Activated T-cell treated with anti-CD3 and anti-CD28 coated beads for 24 hours (primary cell): Measurements from ENCODE around the gene POLG.

ENCODE experiments used
- DNase-seq: peaks from one replicate; pipeline ENCODE4 v3.0.0-alpha.2; 2020; ENCODE audit warnings: low read depth

Gene POLG

DNA sequence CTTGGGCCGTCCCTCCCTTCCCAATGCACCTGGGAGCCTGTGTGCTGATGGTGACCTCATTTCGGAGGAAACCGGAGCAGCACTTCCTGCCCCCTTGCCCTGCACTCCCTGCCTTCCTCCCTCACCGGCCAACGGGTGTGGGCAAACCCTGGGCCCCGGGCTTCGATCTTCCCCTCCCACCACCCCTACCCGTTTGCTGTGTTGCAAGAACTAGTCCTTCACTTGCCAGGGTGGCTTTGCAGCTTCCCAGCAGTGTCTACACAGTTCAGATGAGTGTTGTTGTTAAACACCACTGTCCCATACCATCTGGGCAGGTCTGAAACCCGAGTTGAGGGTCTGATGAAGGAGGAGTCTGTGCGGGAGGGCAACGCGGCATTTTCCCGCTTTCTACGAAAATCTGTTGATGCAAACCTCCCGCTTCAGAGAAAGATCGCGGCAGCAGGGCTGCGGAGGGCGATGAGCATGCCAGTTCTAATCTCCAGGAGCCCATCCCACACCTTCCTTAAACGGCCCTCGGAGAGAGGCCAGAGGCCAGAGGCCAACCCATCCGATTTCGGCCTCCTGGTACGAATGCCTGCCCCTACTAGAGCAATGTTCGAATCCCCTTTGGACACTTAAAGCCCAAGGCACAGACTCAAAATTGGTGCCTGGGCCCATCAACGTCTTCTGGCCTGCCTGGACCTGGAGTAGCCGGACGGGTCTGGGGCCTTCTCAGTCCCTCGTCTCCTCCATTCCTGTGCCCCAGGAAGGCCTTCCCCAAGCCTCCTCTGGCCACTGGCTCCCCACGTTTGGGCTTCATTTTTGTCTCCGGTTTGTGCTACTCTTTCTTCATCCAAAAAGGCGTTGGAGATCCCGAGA lies 35.7 kb upstream of the POLG start:
- DNase-seq, result no peak

DNA sequence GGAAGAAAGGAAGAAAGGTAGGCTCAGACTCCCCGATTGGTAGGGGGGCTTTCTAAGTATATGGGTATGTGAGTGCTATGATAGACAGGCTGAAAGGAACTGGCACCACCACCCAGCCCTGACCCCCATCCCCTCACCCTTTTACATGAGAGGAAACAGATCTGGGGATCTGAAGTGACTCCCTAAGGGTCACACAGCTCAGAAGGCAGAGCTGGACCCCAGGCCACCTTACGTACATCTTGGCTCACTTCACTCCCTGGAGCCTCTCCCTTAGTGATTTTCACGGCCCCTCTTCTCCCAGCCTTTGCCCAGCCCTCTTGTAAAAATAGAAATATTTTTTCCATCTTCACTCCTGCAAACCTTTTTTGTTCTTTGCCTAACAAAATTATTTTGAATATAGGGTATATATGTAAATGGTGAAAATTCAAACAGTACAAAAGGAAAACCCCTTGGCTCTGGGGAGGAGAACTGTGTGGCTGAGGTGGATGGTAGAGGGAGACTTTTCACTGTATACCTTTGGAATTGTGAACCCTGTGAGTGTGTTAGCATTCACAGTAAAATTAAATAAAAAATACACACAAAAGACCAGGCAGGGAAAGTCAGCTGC lies 34.8 kb upstream of the POLG start:
- no peak for DNase-seq

DNA sequence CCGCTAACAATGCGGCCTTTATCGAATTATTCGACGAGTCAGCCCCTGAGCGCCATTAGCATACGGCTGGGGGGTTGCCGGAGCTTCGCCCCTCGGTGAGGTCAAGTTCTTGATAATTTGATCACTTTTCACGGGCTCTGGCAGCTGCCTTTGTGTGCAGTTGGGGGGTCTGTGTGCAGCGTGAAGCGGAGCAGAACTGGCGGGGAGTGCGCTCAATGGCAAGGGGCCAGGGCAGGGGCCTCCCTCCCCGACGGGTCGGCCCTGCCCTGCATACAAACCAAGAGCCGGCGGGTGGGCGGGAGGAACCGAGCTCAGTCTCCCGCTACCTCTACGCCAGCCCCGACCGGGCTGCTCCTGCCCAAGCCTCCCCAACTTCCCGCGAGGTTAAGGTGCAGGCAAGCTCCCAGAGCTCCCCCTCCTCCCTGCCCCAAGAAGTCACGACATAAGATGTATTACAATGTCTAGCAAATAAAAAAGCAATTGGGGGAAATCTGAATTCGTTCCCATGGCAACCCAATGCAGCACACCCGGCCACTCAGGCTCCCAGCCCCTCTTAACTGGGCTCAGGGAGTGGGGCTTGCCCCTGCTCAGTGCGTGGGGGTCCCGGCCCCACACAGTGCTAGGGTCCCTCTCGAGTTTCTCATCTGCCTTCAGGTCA lies 34.1 kb upstream of the POLG start:
- no peak for DNase-seq

DNA sequence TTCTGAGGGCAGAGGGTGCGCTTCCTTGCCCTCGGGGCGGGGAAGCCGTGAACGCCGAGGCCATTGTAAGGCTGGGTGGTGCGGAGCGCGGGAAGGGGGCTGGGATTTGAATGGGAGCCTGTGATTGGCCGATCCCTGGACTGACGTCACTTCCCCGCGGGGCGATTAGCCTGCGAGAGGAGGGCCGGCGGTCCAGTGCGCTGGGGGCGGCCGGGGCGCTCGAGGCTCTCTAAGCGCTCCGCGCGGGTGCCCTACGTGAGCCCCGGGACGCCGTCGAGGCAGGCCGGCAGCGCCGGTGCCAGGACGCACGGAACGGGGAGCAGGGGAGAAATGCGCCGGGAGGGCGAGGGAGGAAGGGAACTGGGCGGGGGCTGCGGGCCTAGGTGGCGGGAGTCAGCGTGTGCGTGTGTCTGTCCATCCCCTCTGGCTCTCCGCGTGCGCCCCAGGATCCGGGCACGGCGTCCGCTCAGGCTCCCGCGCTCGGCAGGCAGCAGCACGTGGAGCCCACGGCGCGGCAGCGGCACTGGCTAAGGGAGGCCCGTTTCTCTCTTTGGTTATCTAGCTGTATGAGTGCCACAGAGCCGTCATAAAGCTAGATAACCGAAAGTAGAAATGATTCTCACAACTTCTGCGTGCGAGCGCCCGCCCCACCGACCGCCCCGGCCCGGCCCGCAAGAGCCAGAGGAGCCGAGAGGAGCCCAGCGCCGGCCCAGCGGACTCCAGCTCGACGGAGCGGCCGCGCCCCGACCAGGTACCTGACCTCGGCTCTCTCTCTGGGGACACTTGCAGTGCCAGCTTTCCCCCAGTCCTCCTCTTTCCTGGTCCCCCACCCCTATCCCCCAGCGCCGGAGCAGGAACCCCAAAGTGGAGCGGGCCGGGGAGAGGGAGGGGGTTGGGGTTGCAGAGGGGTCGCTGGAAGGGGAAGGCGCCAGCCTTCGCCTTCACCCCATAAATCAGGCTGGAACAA lies 33.1 kb upstream of the POLG start:
- no peak for DNase-seq

DNA sequence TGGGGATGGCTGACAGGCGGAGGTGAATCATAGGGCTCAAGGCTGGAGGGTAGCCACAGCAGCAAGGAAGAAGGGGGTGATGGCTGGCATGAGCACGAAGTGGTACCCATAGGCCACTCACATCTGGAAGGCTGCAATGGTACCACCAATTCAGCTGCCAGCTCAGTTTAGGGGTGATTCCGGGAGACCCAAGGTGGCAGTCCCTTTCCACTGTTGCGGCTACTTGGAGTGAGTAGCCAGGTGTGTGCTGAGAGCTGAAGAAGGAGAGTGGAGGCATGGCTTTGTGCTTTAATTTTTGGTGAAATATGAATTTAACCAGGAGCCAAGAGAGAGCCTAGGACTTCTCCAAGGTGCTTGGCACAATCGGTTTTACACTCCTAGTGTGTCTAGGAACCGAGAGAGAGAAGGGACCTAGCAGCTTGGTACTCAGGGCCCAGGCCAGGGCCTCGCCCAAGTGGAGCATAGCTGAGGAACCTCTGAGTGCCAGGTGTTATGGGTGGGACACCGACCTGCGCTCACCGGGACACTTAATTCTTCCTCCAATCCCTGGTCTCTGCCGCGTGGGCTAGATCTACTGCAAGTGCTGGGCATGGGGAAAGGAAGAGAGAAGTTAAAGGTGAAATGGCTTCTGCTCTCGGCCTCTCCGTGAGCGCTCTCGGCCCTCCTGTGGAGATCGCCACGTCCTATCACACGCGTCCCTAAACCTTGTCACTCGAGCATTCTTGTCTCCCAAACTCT lies 32.2 kb upstream of the POLG start:
- no peak for DNase-seq

DNA sequence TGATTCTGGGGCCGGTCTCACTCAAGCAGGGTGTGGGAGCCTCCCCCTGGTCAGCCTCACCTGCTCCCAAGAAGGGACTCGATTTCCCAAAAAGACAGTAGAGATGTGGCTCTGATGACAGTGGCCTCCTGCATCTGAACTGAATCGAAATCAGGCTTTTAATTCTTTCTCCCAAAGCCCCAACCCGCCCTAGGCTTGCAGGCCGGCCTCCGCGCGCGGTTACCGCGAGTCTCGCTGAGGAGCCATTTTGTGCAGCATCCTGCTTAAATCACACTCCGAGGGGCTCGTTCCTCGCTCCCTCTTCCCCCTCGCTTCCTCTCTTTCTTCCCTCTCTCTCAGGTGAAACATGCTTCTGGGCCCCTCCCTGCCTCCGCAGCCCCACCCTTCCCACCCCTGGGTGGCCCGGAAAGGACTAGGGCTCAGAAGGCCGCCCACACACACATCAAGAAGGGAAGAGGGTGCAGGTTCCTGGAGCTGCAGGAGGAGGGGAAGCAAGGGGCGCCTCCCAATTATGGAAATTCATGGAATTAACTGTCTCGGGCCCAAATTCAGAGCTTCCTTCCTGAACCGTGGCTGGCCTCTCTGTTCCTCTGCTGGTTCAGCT lies 30.9 kb upstream of the POLG start:
- DNase-seq, result no peak

DNA sequence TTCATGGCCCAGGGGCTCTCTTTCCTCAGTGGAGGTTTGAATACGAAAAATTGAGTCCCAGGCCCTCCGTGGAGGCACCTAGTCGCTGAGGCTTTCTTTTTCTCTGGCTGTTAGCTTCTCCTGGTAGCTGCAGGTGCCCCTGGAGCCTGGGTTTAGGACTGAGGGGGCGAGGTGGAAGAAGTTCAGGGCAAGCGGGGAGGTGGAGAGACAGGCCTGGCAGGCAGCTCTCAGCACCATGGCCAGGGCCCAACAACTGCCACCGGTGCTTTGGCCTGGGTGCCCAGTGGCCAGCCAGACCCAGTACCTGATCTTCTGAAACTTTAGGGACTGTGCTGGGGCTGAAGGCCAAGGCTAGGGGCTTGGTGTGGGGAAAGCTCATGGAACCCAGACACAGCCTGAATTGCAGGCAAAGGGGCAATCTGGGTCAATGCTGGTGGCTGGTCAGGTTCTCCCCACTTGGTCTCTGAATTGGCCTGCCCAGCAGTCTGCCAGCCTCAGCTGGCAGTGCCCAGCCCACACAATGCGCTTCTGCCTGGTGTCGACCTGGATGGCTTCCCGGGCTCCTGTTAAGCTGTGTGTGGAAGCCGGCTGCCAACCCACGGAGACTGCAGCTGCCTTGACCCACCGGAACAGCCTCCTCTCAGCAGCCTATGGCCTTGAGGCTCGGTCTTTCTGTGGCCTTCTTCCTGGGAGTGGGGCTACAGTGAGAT lies 30.3 kb upstream of the POLG start:
- DNase-seq, result no peak

DNA sequence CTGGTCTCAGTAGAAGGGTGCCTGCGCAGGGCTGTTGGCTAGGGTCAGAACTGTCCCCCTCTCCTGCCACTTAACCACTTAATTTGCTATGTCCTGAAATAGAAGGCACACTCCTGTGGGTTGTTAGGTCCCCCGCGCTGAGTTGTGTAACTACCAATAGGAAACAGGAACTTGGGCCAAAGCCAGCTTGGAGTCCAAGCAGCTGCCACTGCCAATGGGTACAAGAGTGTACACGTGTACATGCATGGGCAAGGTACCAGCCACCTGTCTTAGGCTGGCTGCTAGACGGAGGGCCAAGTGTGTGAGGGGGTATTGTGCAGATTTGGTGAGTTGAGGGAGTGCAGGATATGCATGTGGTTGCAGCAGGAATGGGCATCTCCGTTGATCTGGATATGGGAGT lies 29.7 kb upstream of the POLG start:
- no peak for DNase-seq

DNA sequence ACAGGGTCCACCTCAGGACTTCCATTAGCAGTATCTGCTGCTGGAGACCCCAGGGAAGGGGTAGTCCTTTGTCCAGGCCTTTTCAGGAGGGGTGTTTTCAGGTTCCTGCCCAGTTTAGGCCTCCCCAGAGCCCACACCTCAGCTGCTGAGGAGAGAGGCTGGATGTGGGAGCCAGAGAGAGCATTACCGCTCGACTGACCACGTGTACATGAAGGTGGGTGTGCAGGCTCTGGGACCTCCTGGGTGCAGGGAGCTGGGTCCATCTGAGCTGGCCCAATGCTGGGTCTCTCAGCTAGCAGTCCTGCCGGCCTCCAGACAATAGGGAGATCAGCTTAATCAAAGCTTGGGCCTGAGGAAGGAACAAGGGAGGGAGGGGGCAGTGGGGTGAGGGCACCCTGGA lies 29.1 kb upstream of the POLG start:
- no peak for DNase-seq

DNA sequence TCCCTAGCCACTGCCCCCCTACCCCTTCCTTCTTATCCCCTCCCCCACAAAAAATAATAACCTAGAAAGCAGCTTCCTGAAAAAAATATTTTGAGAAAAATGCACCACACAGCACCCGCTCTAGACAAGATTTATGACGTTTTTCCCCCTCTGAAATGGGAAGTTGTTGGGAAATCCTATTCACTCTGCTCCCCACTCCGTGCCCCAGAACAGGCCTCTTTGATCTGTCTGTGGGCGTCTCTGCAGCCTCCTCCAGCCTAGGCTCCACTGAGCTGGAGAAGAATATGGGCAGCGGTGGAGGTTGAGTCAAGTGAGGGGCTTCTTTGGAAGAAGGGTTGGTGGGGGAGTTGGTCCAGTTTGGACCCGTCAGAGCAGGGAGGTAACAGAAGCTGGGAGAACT lies 28.5 kb upstream of the POLG start:
- DNase-seq, result no peak

DNA sequence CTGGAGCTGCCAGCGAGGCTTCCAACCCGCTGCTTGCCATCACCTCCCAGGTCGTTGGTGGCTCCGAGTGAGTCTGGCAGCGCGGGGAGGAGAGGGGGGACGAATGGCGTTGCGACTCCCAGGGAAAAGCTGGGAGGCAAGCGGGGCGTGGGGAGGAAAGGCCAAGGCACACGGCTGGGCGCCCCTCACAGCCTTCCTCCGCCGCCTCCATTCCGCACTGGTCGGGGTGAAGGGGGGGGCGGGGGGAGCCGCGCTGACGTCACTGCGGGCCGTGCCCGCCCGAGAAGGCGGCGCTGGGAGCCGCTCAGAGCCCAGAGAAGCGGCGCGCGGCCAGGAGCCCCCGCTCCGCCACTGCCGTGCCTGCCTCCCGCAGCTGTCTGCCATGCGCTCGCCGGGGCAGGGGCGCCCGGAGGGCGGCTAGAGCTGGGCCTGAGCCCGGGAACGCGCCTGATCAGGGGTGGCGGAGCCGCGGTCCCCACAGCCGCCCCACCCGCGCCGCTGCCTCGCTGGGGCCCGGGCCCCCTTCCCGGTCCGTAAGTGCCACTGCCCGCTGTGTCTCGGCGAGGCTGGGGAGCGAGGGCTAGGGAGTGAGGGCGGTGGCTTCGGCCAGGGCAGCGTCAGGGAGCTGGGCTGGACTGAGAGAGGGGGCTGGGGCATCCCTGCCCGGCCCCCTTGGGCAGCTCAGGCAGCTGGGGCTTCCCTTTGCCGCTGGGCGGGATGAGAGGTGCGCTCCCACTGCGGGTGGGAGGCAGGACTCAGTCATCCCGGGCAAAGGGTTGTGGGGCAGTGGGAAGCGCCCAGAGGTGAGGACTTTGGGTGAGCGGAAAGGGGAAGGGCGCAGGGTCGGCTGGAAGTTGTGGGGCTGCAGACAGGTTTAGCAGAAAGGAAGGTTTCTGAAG lies 27.8 kb upstream of the POLG start:
- DNase-seq, result no peak

DNA sequence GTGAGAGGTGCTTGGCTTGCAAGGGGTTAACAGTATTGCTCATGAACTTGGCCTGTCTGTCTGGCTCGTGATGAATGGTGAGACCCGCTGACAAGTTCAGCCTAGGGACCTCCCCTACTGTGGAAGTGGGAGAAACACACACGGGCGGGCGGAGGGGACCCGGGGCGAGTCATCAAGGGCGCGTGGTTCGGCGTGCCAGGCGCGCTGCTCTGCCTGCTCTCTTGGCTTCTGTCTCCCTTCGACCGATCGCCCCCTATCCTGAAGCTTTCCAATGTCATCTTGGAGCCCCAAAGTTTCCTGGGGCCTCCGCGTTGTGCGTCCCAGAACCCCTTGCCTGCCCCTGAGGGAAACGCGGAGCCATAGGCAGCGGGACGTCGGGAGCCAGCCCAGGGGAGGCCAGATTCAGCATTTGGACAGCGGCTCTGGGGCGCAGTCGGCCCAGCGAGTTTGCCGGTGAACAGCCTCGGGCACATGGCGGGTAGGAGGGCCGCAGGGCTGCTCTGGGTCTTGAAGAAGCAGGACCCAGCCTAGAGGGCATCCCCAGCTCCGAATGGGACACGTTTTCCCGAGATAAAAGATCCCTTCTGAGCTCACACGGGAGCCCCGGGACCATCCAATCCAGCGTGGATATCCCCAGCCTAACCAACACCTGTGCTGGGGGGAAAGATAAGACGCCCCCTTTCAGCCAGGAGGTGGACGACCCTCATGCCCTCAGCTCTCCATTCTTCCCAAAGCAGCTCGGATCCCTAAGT lies 27.0 kb upstream of the POLG start:
- DNase-seq, result peak; percentile 41

DNA sequence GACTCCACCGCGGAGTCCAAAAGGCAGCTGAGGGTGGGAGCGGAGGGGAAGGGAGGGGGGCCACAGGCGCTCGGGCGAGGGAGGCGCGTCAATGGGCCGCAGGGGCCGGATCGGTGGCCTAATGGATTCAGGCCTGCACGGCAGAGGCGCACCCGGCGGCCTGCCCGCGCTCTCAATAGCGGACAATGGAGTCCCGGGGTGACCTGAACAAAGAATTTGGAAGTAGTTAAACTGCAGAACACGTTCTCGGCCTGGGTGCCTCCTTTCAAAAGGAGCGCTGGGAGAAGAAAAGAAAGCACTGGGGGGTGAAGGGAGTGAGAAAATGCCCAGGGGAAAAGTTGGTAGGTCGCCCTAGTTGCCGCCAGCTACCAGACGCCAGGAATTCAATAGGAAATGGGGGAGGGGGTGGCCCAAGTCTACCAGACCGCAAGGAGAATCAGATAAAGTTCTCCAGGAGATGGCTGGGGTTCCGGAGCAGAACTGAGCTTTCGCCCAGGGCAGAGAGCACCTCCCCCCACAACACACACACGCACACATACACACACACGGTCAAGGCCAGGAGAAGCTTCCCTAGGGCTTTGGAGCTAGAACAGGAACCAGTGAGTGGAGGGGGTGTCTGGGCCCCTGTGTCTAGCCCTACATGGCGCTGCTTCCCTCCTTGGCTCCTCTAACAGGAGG lies 25.8 kb upstream of the POLG start:
- no peak for DNase-seq

DNA sequence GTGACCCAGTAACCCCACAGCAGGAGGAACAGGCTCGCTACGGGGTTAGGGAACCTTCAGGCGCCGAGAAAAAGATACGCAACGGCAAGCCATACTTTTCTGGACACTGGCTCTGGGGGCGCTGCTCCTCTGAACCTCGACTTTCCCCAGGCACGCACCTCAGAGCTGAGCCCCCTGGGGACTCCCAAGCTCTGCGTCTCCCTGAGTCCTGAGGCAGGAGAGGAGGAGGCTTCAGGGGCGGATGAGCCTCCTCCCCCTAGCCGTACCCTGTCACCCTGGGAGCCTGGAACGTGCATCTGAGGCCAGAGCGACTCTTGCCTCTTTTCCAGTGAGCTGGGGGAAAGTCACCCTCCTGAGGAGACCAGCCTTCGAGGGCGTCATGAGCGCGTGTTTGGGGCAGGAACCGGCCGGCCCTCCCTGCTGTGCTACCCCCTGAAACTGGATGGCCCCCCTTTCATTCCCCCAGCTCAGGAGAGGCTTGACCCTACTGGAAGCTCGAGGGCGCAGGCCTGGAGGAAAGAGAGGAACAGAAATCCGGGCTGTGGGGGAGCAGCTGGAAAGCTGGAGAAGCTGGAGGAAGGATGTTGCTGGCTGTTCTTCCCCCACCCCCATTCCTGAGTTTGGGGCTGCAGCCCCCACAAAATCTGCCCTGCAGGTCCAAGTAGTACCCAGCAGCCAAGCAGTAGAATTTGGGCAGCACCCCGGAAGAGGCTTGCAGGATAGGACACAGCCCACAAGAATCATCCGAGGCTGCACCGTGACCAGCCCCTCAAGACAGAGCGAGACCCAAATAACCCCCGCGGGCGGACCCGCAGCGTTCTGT lies 25.1 kb upstream of the POLG start:
- no peak for DNase-seq

DNA sequence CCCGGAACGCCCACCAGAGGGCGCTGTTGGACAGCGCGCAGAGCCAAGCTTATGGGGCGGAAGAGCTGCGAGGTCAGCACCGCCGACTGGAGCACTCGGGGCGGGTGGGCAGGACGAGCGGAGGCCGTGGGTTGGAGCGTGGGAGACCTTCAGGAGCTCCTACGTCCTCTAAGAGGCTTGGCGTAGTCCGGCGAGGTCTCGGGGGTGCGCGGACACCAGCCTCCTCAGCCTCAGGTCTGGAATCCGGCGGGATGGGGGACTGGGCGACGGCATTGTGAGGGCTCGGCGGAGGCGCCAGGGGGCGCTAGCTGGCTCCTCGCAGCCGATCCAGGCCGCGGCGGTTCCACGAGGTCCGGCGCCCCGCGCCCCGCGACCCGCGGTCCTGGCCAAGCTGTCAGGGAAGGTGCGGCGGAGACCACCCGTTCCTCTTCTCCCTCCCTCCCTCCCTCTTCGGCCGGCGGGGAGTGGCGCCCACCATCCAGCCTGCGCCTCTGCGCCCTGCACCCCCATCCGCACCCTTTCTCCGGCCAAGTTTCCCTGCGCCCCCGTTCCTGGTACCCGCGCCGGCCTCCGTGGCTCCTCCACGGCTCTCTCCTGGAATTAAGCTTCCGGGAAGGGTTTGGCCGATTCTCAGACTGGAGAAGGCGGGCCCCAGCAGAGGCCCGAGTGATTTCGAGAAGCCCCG lies 24.3 kb upstream of the POLG start:
- peak; percentile 76 for DNase-seq

DNA sequence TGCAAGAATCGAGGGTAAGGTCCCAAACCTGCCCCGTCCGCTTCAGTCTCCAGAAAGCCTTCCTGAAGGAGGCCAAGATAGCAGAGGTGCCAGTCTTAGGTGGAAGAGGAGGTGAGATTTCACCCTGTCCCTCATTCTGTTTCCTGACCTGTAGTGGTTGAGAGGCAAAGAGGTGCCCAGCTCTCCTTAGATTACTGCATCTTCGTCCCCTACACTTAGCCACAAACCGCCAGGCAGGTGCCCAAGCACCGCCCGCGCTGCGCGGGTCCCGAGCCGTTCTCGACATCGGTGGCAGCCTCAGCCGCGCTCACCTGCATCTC lies 23.8 kb upstream of the POLG start:
- DNase-seq, result no peak
